Tibial artery (tissue), 4 donors: ENCODE results near the gene PRICKLE2.

Experiments
- DNase-seq, 2 donors: peaks; one replicate each; pipeline ENCODE4 v3.0.0-alpha.2; 2019
- H3K27ac ChIP-seq, 2 donors: fragments of 200-600 bp; sonication (generic) in 1 of 2; 1 replicate in 1 of 2; 2 replicates in 1 of 2; pipeline ENCODE4 v1.5.1; 2018 to 2019; ENCODE audit warnings: mild to moderate bottlenecking in 1 of 2
- H3K27me3 ChIP-seq, 2 donors: fragments of 200-600 bp; sonication (generic) in 1 of 2; one replicate each; pipeline versions ENCODE4 v1.5.1 to v1.6.0; 2016 to 2019
- H3K36me3 ChIP-seq, 3 donors: fragments of 200-600 bp; sonication (generic) in 2 of 3; one replicate each; pipeline ENCODE4 v1.5.1; 2016 to 2019; ENCODE audit warnings: mild to moderate bottlenecking in 2 of 3
- H3K4me1 ChIP-seq, 4 donors: fragments of 200-600 bp; sonication (generic) in 2 of 4; 1 replicate in 3 of 4; 2 replicates in 1 of 4; pipeline ENCODE4 v1.5.1; 2016 to 2019
- H3K4me3 ChIP-seq, 2 donors: fragments of 200-600 bp; sonication (generic) in 1 of 2; 1 replicate in 1 of 2; 2 replicates in 1 of 2; pipeline ENCODE4 v1.5.1; 2018 to 2019; ENCODE audit warnings: mild to moderate bottlenecking in 2 of 2
- H3K9me3 ChIP-seq, 3 donors: fragments of 200-600 bp; sonication (generic) in 1 of 3; one replicate each; pipeline ENCODE4 v1.5.1; 2016 to 2019
- intact Hi-C: fragments of 100-400 bp; cut with DNase I; formaldehyde crosslinking; loops from one replicate; pipeline ENCODE4 v1.15.0; 2023; ENCODE audit warnings: low total_unique reads
- TF ChIP-seq, protein P1 (sequence below), 2 experiments: fragments of 200-600 bp in 1 of 2; fragments of 450-650 bp in 1 of 2; IDR thresholded peaks; one replicate each; pipeline ENCODE4 v1.5.1; 2017 to 2019; ENCODE audit warnings: antibody characterized with exemption in 2 of 2, mild to moderate bottlenecking in 1 of 2, moderate library complexity in 1 of 2

PRICKLE2 gene

DNA sequence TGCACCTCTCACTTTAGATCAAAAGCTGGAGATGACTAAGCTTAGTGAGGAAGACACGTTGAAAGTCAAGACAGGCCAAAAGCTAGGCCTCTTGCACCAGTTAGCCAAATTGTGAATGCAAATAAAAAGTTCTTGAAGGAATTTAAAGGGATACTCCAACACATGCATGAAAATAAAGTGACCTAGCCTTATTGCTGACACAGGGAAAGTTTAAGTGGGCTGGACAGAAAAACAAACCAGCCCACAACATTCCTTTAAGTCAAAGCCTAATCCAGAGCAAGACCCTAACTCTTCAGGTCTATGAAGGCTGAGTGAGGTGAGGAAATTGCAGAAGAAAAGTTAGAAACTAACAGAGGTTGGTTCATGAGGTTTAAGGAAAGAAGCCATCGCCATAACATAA lies 101.3 kb downstream of the PRICKLE2 start:
- Histone ChIP-seq H3K27me3 (no peaks in the 10 kb centered on the region), H3K27ac (no peak overlapping the region), H3K4me3 (no peak overlapping the region), H3K36me3 (peaks cover 2 to 34% (median 28%) of the 10 kb centered on the region in 3 donors), H3K4me1 (peaks cover 0 to 21% (median 0%) of the 10 kb centered on the region in 4 donors), H3K9me3 (no peaks in the 10 kb centered on the region)
- DNase-seq = no peak
- TF ChIP-seq, protein P1, sequence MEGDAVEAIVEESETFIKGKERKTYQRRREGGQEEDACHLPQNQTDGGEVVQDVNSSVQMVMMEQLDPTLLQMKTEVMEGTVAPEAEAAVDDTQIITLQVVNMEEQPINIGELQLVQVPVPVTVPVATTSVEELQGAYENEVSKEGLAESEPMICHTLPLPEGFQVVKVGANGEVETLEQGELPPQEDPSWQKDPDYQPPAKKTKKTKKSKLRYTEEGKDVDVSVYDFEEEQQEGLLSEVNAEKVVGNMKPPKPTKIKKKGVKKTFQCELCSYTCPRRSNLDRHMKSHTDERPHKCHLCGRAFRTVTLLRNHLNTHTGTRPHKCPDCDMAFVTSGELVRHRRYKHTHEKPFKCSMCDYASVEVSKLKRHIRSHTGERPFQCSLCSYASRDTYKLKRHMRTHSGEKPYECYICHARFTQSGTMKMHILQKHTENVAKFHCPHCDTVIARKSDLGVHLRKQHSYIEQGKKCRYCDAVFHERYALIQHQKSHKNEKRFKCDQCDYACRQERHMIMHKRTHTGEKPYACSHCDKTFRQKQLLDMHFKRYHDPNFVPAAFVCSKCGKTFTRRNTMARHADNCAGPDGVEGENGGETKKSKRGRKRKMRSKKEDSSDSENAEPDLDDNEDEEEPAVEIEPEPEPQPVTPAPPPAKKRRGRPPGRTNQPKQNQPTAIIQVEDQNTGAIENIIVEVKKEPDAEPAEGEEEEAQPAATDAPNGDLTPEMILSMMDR (IDR thresholded peaks at IDR 0.05) = no peak
- intact Hi-C loops = no loop called here

- intact Hi-C loops = no loop called here
- Histone ChIP-seq H3K4me1 (peaks cover 0 to 21% (median 0%) of the 10 kb centered on the region in 4 donors), H3K27me3 (no peaks in the 10 kb centered on the region), H3K9me3 (no peaks in the 10 kb centered on the region), H3K4me3 (no peak overlapping the region), H3K36me3 (peaks cover 5 to 25% (median 22%) of the 10 kb centered on the region in 3 donors), H3K27ac (no peak overlapping the region)
- TF ChIP-seq, protein P1 (IDR thresholded peaks at IDR 0.05) = no peak
- no peak for DNase-seq
Observed at GRCh38 chr3:64122476-64122875, 102.8 kb downstream of the PRICKLE2 start.

DNA sequence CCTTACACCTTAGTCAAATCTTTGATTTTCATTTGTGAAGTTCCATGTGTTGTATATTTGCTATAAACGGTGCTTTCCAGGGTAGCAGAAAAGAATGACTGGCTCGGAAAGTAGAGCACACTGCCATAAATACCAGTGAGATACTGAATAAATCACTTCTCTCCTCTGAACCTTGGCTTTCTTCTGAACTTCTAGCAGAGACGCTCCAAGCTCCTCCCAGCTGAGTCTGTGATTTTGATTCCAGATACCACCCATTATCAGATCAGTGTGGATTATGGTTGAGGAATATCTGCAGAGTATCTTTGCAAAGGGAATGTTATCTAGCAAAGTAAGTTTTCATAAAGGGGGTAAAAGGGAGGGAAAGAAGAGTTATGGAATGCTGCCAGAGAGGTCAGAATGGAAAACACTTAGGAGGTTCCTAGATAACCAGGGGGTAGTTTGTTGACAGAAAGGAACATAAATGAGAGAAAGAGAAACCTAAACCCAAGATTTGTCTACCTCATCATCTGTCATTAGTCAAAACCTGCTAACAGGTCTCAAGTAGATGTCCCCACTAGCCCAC lies 103.4 kb downstream of the PRICKLE2 start:
- no peaks in the 10 kb centered on the region for H3K27me3 ChIP-seq
- peaks cover 5 to 23% (median 17%) of the 10 kb centered on the region in 3 donors for H3K36me3 ChIP-seq
- TF ChIP-seq, protein P1 (IDR thresholded peaks at IDR 0.05) = no peak
- peaks cover 0 to 21% (median 0%) of the 10 kb centered on the region in 4 donors for H3K4me1 ChIP-seq
- no peaks in the 10 kb centered on the region for H3K9me3 ChIP-seq
- no peak overlapping the region for H3K4me3 ChIP-seq
- H3K27ac ChIP-seq = no peak overlapping the region
- DNase-seq = no peak
- intact Hi-C loops = no loop called here

DNA sequence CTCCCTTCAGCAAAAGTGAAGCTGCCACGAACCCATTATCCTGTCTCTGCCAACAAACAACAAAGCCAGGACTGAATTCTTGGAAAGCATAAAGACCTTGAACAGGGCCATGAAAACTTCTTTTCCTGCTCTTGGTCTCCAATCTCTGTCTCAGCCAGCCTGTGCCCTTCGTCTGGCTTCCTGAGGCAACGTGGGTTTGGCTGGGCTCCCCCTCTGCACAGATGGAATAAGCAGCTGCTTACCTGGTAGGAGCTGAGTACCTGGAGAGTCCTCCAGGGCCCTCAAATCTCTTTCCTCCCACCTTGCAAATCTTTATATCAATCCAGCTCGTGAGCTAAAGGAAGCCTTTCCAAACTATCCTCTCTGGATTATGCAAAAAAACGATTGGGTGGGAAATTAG lies 104.4 kb downstream of the PRICKLE2 start:
- no peak for DNase-seq
- intact Hi-C loops = no loop called here
- Histone ChIP-seq H3K4me1 (peaks cover 0 to 21% (median 0%) of the 10 kb centered on the region in 4 donors), H3K27ac (no peak overlapping the region), H3K36me3 (peaks cover 5 to 23% (median 13%) of the 10 kb centered on the region in 3 donors), H3K27me3 (no peaks in the 10 kb centered on the region), H3K4me3 (no peak overlapping the region), H3K9me3 (no peaks in the 10 kb centered on the region)
- TF ChIP-seq, protein P1 (IDR thresholded peaks at IDR 0.05) = no peak

DNA sequence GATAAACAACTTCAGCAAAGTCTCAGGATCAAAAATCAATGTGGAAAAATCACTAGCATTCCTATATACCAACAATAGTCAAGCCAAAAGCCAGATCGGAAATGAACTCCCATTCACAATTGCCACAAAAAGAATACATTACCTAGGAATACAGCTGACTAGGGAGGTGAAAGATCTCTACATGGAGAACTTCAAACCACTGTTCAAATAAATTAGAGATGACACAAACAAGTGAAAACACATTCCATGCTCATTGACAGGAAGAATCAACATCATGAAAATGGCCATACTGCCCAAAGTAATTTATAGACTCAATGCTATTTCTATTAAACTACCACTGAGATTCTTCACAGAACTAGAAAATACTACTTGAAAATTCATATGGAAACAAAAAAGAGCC lies 107.8 kb downstream of the PRICKLE2 start:
- peaks cover 4 to 14% (median 5%) of the 10 kb centered on the region in 3 donors for H3K36me3 ChIP-seq
- TF ChIP-seq, protein P1 (IDR thresholded peaks at IDR 0.05) = no peak
- H3K27ac ChIP-seq = no peak overlapping the region
- no peaks in the 10 kb centered on the region for H3K27me3 ChIP-seq
- DNase-seq = no peak
- peaks cover 0 to 12% (median 0%) of the 10 kb centered on the region in 3 donors for H3K9me3 ChIP-seq
- H3K4me1 ChIP-seq = peaks cover 0 to 19% (median 0%) of the 10 kb centered on the region in 4 donors
- intact Hi-C loops = no loop called here
- H3K4me3 ChIP-seq = no peak overlapping the region
